HG03571 (cell line): ENCODE results near the gene CCDC33.

Experiments
- ATAC-seq: cut with Tn5 transposase; IDR thresholded peaks from one replicate; pipeline ENCODE4 v1.9.1; 2021; ENCODE audit not compliant: unreplicated experiment

The CCDC33 gene

GRCh38 chr15:74235962-74236361 lies at the start of gene CCDC33:
CCDC33 (plus strand) TSS chr15:74236326; CDS start chr15:74236720, 394 bp downstream.
- ATAC-seq = no peak

- no peak for ATAC-seq
These were observed 47.9 kb upstream of the CCDC33 start for GRCh38 chr15:74188216-74188615.

DNA sequence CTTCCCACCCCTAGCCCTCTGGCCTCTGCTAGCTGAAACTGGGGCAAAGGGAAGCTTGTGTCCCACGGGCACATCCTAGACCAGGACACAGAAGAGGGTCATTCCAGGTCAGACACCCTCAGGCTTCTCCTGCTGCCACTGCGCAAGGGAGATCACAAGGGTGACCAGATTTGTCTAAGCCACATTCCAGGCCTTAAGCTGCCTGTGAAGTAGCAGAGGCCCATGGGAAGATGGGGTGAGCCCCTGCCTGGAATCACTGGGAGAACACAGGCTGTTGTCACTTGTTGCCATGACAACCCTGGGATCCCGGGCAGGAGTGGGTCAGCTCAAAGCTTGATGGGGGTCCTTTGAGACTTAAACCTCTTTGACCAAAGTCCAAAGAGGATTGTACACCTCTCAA lies 44.3 kb upstream of the CCDC33 start:
- no peak for ATAC-seq

DNA sequence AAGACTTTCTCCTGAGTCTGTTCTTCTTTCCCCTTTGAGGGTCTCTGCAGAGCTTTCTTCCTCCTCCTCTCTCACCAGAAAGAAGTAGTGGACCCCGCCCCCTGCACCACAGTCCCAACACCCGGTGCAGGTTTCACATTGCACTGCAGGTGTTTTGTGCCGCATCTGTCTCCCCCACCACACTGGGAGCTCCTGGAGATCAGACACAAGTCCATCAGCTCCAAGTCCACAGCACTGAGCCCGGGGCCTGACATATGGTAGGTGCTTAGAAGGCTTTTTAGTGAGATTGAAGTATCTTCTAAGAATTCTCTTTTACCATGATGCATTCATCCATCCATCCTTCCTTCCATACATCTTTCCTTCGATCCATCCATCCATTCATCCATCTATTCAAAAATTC lies 43.4 kb upstream of the CCDC33 start:
- no peak for ATAC-seq

DNA sequence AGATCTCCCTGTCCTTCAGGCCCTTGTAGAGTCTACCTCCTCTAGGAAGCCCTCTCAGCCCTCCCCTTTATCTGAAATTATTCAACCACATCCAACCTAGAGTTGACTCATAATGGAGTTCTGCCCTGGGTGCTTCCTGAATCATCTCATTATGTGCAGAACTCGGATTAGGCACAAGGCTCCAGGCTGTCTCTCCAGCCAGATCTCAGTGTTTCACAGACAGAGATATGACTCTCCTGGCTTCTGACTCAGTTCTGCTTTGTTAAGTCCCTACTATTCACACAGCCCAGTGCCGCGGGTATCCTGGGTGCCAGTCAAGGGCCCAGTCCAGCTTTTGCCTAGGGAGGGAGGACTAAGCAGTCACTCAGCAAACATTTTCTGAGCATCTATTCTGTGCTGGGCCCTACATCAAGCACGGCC lies 42.8 kb upstream of the CCDC33 start:
- ATAC-seq = no peak

DNA sequence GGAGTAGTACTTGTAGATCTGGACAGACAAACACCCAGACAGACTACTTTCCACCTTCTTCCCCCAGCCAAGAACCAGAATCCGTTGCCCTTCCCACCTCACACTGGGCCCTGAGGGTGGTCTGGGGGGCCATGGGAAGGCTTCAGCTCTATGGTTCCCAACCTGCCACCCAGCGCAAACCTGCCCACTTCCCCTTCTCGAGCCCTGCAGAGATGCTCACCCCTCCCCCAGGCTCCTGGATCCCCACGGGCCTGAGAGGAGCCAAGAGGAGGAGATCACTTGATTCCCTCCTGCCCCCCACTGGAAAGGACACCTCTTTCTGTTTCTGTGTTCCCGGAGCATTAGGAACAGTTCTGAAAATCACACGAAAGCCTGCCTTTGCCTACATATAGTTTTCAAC lies 42.2 kb upstream of the CCDC33 start:
- ATAC-seq = no peak

DNA sequence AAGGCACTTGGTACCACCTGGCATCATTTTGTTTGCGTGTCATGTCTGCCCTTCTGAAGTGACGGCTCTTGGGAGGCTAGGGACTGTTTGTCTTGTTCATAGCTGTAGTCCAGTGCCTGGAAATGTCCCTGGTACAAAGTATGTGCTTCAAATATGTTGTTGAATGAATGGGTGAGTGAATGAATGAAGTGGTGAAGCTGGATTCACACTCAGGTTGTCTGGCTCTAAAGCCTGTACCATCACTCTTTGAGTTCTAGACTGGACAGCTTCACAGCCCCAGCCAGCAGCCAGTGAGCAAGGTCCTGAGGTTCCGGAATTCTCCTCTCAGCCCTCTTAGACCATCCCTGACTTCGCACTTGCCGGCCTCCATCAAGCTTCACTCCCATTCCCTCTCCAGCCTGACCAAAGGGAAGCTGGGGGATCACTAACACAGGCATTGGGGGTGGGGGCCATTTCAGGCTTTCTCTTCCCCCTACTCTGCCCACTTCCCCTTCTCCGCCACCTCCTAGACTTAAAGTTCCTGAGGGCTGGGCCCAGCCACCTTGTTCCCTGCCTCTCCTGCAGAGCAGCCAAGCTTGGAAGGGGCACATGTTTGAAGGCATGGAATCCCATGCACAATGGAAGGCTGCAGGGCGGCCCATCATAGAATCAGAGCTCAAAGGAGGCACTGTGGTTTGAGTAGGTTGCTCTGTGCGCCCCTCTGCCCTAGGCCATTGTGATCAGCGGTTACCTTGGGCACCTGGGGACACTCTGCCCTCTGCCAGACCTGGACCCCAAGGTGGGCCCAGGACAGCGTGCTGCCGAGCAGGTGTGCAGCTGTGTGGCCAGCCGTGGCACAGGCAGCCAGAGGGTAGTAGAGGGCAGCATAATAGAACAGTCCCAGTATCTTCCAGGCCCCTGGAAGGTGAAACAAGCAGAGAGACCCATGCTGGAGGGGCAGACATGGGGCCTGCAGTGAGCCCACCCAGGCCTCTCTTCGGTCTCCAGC lies 41.3 kb upstream of the CCDC33 start:
- no peak for ATAC-seq

DNA sequence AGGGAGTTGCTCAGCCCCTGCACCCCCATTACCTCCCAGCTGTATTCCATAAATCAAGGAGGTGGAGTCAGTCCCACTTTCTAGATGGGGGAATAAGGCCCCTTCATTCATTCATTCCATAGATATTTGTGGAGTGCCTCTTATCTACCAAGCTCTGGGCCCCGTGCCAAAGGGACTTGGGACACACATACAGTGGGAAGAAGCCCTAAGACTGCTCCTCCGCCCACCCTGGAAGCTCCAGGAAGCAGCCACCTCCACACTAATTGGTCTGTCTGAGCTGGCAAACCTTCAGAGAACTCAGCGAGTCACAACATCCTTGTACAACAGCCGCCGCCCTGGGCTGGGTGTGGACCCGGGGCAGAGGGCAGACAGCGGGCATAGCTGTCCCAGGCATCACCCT lies 40.0 kb upstream of the CCDC33 start:
- no peak for ATAC-seq

DNA sequence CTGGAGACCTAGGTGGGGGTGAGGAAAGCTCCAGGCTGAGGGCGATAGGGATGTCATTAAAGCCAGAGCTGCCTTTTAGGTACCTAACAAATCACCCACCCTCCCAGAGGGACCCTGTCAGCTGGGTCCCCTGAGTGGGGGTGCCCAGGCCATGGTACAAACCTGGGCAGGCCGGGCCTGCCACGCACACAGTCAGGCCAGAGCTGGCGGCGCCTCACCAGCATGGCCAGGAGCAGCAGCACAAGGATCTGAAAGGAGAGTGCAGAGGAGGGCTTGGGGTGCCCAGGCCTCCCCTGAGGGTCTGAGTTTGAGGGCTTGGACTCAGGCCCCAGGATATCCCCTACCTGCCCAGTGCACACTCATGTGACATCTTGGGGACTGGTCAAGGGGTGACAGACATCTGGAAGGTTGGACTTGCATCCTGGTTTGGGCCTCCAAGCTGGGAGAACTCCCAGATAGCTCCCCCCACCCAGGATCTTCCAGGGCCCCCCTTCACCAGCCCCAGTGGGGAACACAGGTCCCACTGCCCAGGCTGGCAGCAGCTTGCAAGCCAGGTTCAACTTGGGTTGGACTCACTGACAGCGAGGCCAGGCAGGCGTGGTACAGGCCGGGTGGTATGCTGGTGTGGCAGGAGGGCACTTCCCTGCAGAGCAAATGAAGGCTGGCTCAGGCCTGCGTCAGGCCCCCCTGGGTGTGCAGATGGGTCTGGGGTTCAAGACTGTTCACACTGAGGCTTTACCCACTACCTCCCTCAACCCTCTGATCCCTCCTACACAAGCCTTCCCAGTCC lies 38.8 kb upstream of the CCDC33 start:
- no peak for ATAC-seq

DNA sequence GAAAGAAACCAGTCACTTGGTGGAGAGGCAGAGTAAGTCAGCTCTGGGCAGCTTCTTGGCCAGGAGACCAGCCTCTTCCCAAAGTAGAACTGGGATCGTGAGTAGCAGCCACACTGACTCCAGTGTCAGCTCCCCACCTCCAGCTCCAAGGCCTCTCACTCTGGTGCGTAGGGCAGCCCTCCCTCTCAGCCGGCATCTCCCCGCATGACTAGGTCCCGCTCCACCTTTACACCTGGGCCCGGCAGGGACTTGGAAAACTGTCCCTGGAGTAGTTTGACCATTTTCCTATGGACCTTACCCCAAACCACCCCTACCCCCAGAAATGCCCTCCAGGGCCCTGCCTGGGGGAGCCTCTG lies 36.9 kb upstream of the CCDC33 start:
- no peak for ATAC-seq

- ATAC-seq = no peak
These were observed 35.7 kb upstream of the CCDC33 start for GRCh38 chr15:74200412-74200815.

DNA sequence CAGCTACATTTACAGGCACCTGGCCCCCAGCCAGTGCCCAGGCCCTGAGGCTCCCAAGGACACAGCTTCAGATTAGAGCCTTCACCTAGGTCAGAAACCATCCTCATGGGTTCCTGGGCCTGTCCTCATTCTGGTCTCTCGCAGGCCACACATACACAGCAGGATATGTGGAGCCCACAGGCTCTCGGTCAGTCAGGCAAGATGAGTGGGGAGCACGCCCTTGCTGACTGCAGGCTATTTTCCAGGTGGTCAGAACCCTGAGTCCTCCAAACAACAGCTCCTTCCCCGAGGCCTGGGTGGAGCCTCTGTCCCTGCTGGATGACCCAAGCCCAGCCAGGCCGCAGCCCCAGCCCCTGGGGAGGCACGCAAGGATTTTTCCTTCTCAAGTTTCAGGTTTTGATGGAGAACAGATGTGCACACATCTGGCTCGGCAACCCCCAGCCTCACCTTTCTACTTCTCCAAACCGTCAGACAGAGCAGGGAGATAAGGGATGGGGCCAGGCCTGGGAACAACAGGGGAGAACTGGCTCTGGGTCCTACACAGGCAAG lies 35.2 kb upstream of the CCDC33 start:
- ATAC-seq = no peak

DNA sequence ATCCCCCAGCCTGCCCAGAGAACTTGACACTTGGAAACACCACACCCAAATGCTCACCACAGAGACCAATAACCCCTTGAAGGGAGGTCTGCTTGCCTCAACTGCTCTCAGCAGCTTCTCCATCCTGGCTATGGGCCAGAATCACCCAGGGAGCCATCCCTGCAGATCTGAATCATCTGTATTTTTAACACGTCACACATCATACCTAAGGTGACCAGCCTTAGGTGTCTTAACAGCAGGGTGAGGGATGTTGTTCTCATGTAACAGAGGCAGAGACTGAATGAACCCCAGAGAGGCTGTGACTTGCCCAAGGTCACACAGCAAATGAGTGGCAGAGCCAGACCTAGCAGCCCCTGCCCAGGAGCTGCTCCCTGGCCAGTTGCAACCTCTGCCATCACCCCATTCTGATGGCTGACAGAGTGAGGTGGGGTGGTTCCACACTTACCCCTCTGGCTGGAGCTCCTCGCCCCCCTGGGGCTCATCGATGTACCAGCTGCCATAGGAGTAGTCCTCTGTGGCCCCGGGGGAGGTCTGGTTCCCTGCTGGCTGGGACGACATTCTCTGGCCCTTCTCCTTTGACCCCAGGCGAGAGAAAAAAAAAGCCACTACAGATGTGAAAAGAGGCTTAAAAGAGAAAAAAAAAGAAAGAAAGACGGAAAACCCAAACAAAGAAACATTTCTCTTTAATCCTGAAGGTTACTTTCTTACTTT lies 34.3 kb upstream of the CCDC33 start:
- ATAC-seq = no peak

DNA sequence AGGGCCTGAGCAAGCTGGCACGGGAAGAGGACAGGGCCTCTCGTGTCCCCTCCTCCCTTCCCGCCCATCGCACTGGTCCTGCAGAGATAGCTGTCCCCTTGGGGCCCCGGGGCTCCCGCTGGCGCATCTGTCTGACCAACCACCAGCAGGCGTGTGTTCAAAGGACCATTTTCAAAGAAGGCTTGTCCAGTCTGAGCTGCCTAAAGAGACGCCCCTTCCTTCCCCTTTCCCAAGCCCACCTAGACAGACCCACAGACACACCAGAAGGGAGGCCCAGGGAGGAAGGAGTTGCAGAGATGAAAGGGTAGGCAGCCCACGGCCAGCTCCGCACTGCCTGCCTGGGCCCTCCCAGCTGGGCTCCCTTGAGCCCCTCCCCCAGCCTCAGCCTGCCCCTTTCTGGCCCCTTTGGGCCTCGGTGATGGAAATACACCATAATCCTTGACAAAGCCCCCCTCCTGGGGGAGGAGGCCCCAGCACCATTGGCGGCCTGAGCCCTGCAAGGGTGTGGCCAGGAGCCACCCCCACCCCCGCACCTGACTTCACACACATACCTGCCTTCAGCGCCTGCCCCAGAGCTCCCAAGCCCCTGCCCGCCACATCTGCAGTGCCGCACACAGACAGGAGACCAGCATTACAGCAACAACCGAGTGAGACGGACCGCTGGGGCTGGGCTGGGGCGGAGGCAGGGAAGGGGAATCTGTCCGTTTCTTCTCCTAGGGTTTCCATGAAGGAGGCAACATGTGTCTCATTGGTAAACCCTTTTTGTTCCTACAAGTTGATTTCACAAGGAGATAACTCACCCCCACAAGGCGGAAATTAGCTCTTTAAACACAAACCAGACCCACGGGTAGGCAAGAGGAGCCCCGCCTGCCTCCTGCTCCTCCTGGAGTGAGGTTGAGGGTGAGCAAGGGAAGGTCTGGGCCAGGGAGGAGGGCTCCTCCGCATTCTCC lies 33.4 kb upstream of the CCDC33 start, which contains the start of gene STRA6:
Gene STRA6, minus strand, starts transcription at position 336 of the 950 bp plus-strand sequence. CDS start 520 bp downstream, outside the sequence.
- no peak for ATAC-seq

DNA sequence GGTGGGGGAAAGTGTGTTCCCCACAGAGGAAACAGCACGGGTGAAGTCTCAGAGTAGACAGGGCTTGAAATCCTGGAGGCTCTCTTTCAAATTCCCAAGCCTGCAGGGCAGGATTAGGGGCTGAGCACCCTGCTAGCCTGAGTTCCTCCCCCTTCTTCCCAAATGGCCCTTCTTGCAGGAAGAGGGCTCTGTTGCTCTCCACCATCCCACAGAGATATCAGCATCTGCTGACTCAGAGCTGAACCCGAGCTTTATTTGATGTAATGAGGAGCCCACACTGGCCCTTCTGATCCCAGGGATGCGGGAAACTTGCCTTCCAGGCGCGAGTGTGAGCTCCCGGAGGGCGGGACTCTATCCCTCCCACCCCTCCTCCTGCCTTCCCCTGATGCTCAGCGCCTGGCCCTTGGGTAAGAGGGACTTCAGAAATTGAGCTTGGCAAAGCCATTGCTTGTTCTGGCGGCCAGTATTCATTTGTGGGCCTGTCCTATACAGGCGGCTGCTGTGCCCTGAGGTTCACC lies 32.2 kb upstream of the CCDC33 start:
- no peak for ATAC-seq

DNA sequence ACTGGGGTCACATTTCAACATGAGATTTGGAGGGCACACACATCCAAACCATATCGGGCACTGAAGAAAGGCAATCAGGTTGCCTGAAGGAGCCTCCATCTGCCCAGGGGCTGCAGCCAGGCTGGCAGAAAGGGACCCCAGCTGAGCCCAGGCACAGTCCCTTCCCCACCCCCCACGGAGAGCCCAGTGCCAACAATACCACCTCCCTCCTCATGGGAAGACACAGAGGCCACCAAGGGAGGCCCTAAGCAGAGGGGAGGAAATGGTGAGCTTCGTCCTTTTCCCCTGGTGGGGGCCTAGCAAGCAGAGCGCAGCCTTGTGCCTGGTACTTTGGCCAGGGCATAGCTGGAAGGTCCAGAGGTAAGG lies 30.6 kb upstream of the CCDC33 start:
- no peak for ATAC-seq

GRCh38 chr15:74206801-74207281 lies 29.3 kb upstream of the CCDC33 start:
- ATAC-seq = no peak

DNA sequence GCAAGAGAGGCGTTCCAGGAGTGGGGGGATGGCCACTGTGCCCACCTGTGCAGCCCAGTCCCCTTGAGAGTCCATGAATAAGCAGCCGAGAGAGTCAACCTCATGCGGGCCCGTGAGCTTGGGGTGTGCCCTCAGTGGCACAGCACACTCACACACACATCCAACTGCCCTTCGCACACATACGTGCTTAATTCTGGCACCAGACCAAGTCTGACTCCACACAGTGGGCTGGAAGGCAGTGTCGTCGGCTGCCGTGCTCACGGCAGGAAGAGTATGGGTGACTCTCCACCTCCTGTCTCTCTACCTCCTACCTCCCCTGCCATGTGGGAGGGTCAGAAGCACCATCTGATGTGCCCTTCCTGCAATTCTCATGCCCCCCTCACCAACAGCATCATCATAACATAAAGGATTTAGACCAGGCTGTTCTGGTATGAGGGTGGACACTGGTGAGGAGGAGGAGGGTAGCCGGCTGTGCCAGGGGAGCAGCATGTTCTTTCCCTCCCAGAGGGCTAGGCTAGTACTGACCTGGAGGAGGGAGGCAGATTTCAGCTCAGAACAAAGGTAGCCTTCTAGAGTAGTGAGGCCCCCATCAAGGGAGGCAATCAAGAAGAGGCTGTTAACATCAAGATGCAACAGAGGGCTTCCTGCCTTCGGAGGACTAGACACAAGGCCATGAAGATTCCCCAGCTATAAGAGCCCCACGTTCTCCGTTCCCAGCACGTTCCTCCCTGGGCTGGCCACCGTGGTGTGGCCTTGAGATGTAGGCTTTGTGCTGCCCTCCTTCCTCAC lies 28.3 kb upstream of the CCDC33 start:
- no peak for ATAC-seq

GRCh38 chr15:74208496-74208895 lies 27.6 kb upstream of the CCDC33 start:
- no peak for ATAC-seq
